Measurements from ENCODE around the gene IAPP.

The IAPP gene

GRCh38 chr12:21336656-21337055 is 36.0 kb upstream of the IAPP start (continued):
- TF ChIP-seq ZNF768 (tag by site-specific recombination; IDR thresholded peaks at IDR 0.05) (no peak), KLF7 (tag by site-specific recombination; IDR thresholded peaks at IDR 0.05; ENCODE audit: borderline replicate concordance) (no peak), ZNF426 (tag by site-specific recombination; IDR thresholded peaks at IDR 0.05) (no peak)

GRCh38 chr12:21337453-21337852 is 35.2 kb upstream of the IAPP start:
- Histone ChIP-seq H3K27ac (ENCODE audit: extremely low read depth, low read depth, low read length) (no peak overlapping the region), H3K36me3 (ENCODE audit: control insufficient read depth in 2 of 2, insufficient read depth in 1 of 2, low read length in 2 of 2) (no peaks in the 10 kb centered on the region)
- POLR2A ChIA-PET: no interaction called here

DNA sequence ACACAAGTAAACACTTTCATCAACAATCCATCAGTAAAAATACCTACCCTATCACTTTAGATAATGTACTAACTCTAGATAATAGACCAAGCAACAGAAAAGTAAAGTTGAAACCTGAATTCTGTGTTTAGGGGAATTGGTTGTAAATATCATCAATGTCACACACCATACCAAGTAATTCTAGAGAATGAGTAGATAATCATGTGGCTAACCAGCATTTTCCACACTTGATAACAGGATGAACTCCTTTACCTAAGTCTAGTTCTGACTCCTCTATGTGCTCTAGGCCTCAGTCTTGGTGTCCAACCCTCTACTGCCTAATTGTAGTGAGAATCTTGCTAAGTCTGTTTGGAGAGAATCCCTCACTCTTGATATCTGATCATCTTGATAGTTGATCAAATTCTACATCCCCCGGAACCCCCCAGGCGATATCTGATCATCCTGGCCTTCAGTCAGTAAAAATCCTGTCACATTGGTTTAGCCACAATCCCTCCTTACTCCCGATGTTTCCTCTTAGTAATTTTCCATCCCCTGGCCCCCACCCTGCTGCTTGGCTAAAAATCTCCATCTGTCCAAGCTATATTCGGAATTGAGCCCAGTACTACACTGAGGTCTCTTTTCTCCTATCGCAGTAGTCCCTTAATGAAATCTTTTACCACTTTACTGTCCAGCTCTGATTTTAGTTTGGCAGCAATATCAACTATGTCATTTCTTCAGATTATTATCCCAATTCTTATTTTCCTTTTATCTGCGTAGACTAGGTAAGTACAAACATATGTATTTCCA is 34.5 kb upstream of the IAPP start:
- Histone ChIP-seq H3K9me3 (ENCODE audit: control insufficient read depth, insufficient read depth, low read depth, low read length) (no peaks in the 10 kb centered on the region), H3K27ac (ENCODE audit: extremely low read depth, low read depth, low read length) (no peak overlapping the region), H3K4me3 (ENCODE audit: low read depth, low read length) (no peak overlapping the region), H3K36me3 (ENCODE audit: control insufficient read depth in 2 of 2, insufficient read depth in 1 of 2, low read length in 2 of 2) (no peaks in the 10 kb centered on the region), H3K4me1 (ENCODE audit: control insufficient read depth, insufficient read depth, low read length) (no peaks in the 10 kb centered on the region)
- CTCF ChIA-PET: no interaction called here
- POLR2A ChIA-PET: no interaction called here
- no peak for TF ChIP-seq ZNF624 (tag by site-specific recombination; IDR thresholded peaks at IDR 0.05)
- no peak for TF ChIP-seq ZNF561 (tag by site-specific recombination; IDR thresholded peaks at IDR 0.05; ENCODE audit: borderline replicate concordance)
- TF ChIP-seq MYNN (tag by site-specific recombination; IDR thresholded peaks at IDR 0.05; ENCODE audit: borderline replicate concordance): no peak
- TF ChIP-seq ZBTB17 (tag by site-specific recombination; IDR thresholded peaks at IDR 0.05): no peak
- no peak for TF ChIP-seq ZNF335 (tag by site-specific recombination; conservative IDR thresholded peaks at IDR 0.05)
- no peak for TF ChIP-seq ZNF701 (tag by site-specific recombination; IDR thresholded peaks at IDR 0.05)
- TF ChIP-seq ZNF529 (tag by site-specific recombination; IDR thresholded peaks at IDR 0.05; ENCODE audit: insufficient replicate concordance): no peak
- TF ChIP-seq ZNF473 (tag by site-specific recombination; IDR thresholded peaks at IDR 0.05): no peak
- no peak for TF ChIP-seq HOXC10 (CRISPR knock-in tag; IDR thresholded peaks at IDR 0.05)
- TF ChIP-seq KLF8 (tag by site-specific recombination; IDR thresholded peaks at IDR 0.05): no peak
- no peak for TF ChIP-seq ZNF23 (tag by site-specific recombination; IDR thresholded peaks at IDR 0.05; ENCODE audit: borderline replicate concordance)
- no peak for TF ChIP-seq ZNF747 (tag by site-specific recombination; IDR thresholded peaks at IDR 0.05)

More at GRCh38 chr12:21337453-21337852, 35.2 kb upstream of the IAPP start:
- CTCF ChIA-PET: no interaction called here
- TF ChIP-seq ZBTB20 (tag by site-specific recombination; IDR thresholded peaks at IDR 0.05) (no peak), ZNF549 (tag by site-specific recombination; IDR thresholded peaks at IDR 0.05) (no peak), MEIS1 (CRISPR knock-in tag; IDR thresholded peaks at IDR 0.05; ENCODE audit: borderline replicate concordance) (no peak), ATF2 (tag by site-specific recombination; IDR thresholded peaks at IDR 0.05; ENCODE audit: low read depth) (no peak), ZNF596 (tag by site-specific recombination; IDR thresholded peaks at IDR 0.05) (no peak), ZNF529 (tag by site-specific recombination; IDR thresholded peaks at IDR 0.05; ENCODE audit: insufficient replicate concordance) (no peak), MYNN (tag by site-specific recombination; IDR thresholded peaks at IDR 0.05; ENCODE audit: borderline replicate concordance) (no peak), KLF7 (tag by site-specific recombination; IDR thresholded peaks at IDR 0.05; ENCODE audit: borderline replicate concordance) (no peak), ZNF114 (tag by site-specific recombination; IDR thresholded peaks at IDR 0.05) (no peak), ZNF701 (tag by site-specific recombination; IDR thresholded peaks at IDR 0.05) (no peak), SALL2 (tag by site-specific recombination; IDR thresholded peaks at IDR 0.05; ENCODE audit: borderline replicate concordance) (no peak), ZNF274 (IDR thresholded peaks at IDR 0.05; ENCODE audit: low read length) (no peak), ZNF274 (tag by site-specific recombination; IDR thresholded peaks at IDR 0.05; ENCODE audit: borderline replicate concordance) (no peak), ZNF530 (tag by site-specific recombination; IDR thresholded peaks at IDR 0.05; ENCODE audit: low read depth) (no peak)
- no peaks in the 10 kb centered on the region for H3K9me3 ChIP-seq (ENCODE audit: control insufficient read depth, insufficient read depth, low read depth, low read length)
- H3K4me1 ChIP-seq (ENCODE audit: control insufficient read depth, insufficient read depth, low read length): no peaks in the 10 kb centered on the region
- no peak overlapping the region for H3K4me3 ChIP-seq (ENCODE audit: low read depth, low read length)
